ENCODE data around the gene KCNJ1. TPM values are rescaled to one million over a fixed set of nuclear protein-coding genes. Genes with fewer than 3 reads are reported as not detected.
A peak's percentile ranks its signal among the peaks of the same experiment; 100 is the strongest.

Gene KCNJ1
- total and polyA plus RNA-seq, 8 donors = 0.03 to 0.28 (median 0.08) TPM; not detected in 3

DNA sequence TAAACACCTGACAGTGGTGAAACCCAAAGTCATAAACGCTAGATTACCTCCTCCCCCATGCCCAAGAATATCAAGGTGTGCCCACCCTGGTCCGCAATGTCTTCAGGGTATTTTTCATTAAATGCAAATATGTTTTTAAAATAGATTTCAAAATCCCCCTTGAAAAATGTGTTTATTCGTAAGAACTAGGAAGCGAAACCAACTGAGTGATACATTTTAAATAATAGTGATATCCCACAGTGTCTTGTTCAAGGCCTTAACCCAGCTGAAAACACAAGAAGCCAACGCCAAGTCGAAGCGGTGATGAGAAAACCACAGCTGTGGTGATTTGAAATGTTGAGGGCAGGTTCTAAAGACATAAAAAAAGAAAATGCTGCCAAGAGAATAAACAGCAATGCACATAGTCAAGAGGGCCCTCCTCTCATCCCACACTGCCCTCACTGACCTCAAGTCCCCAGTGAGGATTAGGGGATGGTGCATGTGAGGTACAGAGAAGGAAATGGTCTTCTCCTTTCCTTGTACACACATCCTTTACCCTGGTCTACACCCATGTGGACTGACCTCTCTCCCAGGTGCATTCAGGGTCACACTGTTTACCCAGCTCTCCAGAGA lies 25.5 kb downstream of the KCNJ1 start:
- ATAC-seq (peak; percentile 77 to 89 (median 88)), DNase-seq (peak in 3 of 6 donors; percentile 60 to 79 (median 77)), FAIRE-seq (no peak)
- WGBS, 2 donors = 40 to 45% methylated on average over 7 of the region's 7 CpGs
- no peak overlapping the region for H3K4me3 ChIP-seq
- peaks cover 10 to 32% (median 30%) of the 10 kb centered on the region in 3 donors for H3K4me1 ChIP-seq
- intact Hi-C loops (cut with DNase I) = no loop called here
- no peaks in the 10 kb centered on the region for H3K9me3 ChIP-seq
- peak overlapping the region in 3 of 4 donors; percentile 2 to 83 (median 75) for H3K27ac ChIP-seq
- no peaks in the 10 kb centered on the region for H3K27me3 ChIP-seq
- TF ChIP-seq, protein P1, sequence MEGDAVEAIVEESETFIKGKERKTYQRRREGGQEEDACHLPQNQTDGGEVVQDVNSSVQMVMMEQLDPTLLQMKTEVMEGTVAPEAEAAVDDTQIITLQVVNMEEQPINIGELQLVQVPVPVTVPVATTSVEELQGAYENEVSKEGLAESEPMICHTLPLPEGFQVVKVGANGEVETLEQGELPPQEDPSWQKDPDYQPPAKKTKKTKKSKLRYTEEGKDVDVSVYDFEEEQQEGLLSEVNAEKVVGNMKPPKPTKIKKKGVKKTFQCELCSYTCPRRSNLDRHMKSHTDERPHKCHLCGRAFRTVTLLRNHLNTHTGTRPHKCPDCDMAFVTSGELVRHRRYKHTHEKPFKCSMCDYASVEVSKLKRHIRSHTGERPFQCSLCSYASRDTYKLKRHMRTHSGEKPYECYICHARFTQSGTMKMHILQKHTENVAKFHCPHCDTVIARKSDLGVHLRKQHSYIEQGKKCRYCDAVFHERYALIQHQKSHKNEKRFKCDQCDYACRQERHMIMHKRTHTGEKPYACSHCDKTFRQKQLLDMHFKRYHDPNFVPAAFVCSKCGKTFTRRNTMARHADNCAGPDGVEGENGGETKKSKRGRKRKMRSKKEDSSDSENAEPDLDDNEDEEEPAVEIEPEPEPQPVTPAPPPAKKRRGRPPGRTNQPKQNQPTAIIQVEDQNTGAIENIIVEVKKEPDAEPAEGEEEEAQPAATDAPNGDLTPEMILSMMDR (IDR thresholded peaks at IDR 0.05) = no peak
- H3K36me3 ChIP-seq = no peaks in the 10 kb centered on the region

DNA sequence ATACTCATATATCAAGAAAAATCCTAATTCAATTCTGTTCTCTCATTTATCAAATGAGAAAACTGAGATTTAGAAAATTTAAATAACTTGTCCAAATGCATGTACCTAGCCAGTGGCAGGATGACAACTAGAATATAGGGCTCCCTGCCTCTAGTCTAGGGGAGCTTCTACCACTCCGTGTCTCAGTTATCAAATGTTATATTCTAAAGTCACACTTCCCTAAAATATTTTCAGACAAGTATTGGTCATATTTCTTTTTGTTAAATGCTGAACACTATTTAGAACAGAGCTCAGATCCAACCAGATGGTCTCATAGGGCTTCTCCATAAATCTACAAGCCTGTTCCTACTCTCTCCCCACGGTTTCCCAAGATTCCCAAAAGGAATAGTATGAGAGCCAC lies 26.3 kb downstream of the KCNJ1 start:
- intact Hi-C loops (cut with DNase I) = no loop called here
- no peak for ATAC-seq

DNA sequence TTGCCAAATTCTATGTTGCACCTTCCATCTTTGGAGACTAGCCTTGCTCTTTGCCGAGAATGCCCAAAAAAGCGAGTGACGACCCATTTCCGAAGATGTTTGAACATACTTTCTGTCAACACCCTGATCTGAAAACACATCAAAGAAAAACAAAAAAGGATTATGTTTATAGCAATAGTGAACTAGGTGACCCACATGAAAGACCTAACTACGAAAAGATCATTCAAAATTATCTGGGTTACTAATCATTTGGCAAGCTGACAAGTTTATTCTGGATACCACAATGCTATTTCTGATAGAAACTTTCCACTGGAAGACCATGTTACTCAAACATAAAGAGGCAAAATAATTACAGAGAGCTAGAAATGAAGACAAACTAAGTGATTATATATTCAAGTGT lies 27.0 kb downstream of the KCNJ1 start:
- peaks cover 16 to 38% (median 35%) of the 10 kb centered on the region in 3 donors for H3K4me1 ChIP-seq
- WGBS, 2 donors = 50 to 52% methylated on average over 5 of the region's 5 CpGs
- intact Hi-C loops (cut with DNase I) = no loop called here
- ATAC-seq = no peak
- no peaks in the 10 kb centered on the region for H3K27me3 ChIP-seq
- no peaks in the 10 kb centered on the region for H3K9me3 ChIP-seq
- H3K4me3 ChIP-seq = no peak overlapping the region
- no peak for DNase-seq
- peak overlapping the region in 1 of 4 donors; percentile 83 for H3K27ac ChIP-seq
- no peak for FAIRE-seq
- TF ChIP-seq, protein P1 (IDR thresholded peaks at IDR 0.05) = no peak
- H3K36me3 ChIP-seq = no peaks in the 10 kb centered on the region

More for the DNA sequence above, 26.3 kb downstream of the KCNJ1 start:
- Histone ChIP-seq H3K36me3 (no peaks in the 10 kb centered on the region), H3K9me3 (no peaks in the 10 kb centered on the region), H3K27me3 (no peaks in the 10 kb centered on the region), H3K4me1 (peaks cover 10 to 32% (median 30%) of the 10 kb centered on the region in 3 donors), H3K27ac (peak overlapping the region in 2 of 4 donors; percentile 75 to 83), H3K4me3 (no peak overlapping the region)
- no peak for FAIRE-seq
- 48 to 59% methylated on average over 2 of the region's 2 CpGs for WGBS, 2 donors
- DNase-seq = no peak
- TF ChIP-seq, protein P1 (IDR thresholded peaks at IDR 0.05) = no peak

DNA sequence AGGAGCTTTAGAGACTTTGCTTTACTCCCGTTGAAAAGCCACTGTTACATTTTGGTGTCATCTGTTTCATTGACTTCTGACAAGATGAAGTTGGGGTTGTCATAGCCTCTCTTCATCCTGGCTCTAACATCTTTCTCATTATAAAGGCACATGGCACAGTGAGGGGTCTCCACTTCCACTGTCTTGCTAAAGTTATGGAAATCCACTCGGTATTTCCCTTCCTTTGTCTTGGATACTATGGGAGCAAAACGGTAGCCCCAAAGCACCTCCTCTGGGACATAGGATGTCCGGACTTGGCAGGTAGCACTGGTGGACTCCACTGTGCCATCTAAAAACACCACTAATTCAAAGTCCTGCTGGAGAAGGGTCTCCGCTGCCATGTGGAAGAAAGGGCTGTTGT lies 28.0 kb downstream of the KCNJ1 start:
- 92 to 98% methylated on average over 5 of the region's 5 CpGs for WGBS, 2 donors
- no peak for DNase-seq
- H3K27me3 ChIP-seq = no peaks in the 10 kb centered on the region
- no peaks in the 10 kb centered on the region for H3K36me3 ChIP-seq
- no peak for FAIRE-seq
- intact Hi-C loops (cut with DNase I) = loop anchor here in 1 of 3 donors (10.0 kb wide), 1 partner anchor 674 kb away; no protein-coding TSS in a partner anchor
- TF ChIP-seq, protein P1 (IDR thresholded peaks at IDR 0.05) = no peak
- no peak overlapping the region for H3K27ac ChIP-seq
- peaks cover 16 to 36% (median 35%) of the 10 kb centered on the region in 3 donors for H3K4me1 ChIP-seq
- ATAC-seq = no peak
- H3K4me3 ChIP-seq = no peak overlapping the region
- H3K9me3 ChIP-seq = no peaks in the 10 kb centered on the region

DNA sequence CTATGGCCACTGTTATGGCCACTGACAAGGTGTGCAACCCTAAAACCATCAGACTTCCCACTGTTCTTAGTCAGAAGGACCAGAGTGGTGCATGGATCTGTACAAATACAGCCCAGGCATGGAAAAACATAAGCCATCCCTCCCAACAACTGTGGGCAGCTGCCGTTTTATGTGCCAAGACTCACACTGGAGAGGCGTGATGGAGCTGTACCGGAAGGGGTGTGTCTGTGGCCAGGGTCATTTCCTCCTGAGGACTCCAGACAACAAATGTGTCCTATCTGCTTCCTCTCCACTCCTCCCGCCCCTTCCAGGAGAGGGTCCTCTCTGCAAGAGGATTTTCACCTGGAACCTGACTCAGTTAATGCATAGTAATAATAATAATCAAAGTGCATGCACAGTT lies 29.5 kb downstream of the KCNJ1 start:
- intact Hi-C loops (cut with DNase I) = loop anchor here in 1 of 3 donors (10.0 kb wide), 1 partner anchor 673 kb away; no protein-coding TSS in a partner anchor
- H3K27me3 ChIP-seq = no peaks in the 10 kb centered on the region
- H3K36me3 ChIP-seq = no peaks in the 10 kb centered on the region
- WGBS, 2 donors = 64 to 67% methylated on average over 4 of the region's 4 CpGs
- peaks cover 6 to 23% (median 22%) of the 10 kb centered on the region in 3 donors for H3K4me1 ChIP-seq
- ATAC-seq (no peak), FAIRE-seq (no peak), DNase-seq (no peak)
- TF ChIP-seq, protein P1 (IDR thresholded peaks at IDR 0.05) = no peak
- no peaks in the 10 kb centered on the region for H3K9me3 ChIP-seq
- no peak overlapping the region for H3K4me3 ChIP-seq
- no peak overlapping the region for H3K27ac ChIP-seq
